Astrocyte of the cerebellum (primary cell): Measurements from ENCODE around the gene ARFGAP2.

ENCODE experiments used
- DNase-seq: peaks from one replicate; pipeline ENCODE4 v3.0.0-alpha.2; 2011; ENCODE audit warnings: low read depth
- H3K4me3 ChIP-seq: 2 replicates; pipeline ENCODE4 v1.5.1; 2011; ENCODE audit warnings: mild to moderate bottlenecking, low read depth, low read length, moderate library complexity
- CTCF ChIP-seq: IDR thresholded peaks from 2 replicates; pipeline ENCODE4 v1.5.1; 2012; ENCODE audit warnings: low read length, low read depth, moderate library complexity, mild to moderate bottlenecking; ENCODE audit errors: missing control alignments
- in situ Hi-C: cut with HindIII; loops from 2 replicates; pipeline ENCODE4 v1.10.0; 2017; ENCODE audit warnings: low sequenced_read_pairs

ARFGAP2 gene

GRCh38 chr11:47156951-47157350 lies 19.7 kb downstream of the ARFGAP2 start:
- no peak for TF ChIP-seq CTCF
- in situ Hi-C loops: no loop called here
- no peak for DNase-seq
- H3K4me3 ChIP-seq: no peak overlapping the region

GRCh38 chr11:47156333-47156732 lies 20.3 kb downstream of the ARFGAP2 start:
- in situ Hi-C loops: no loop called here
- no peak overlapping the region for H3K4me3 ChIP-seq
- no peak for DNase-seq
- TF ChIP-seq CTCF: no peak

GRCh38 chr11:47155879-47156278 lies 20.8 kb downstream of the ARFGAP2 start:
- in situ Hi-C loops: no loop called here
- DNase-seq: no peak
- TF ChIP-seq CTCF: no peak
- no peak overlapping the region for H3K4me3 ChIP-seq

- in situ Hi-C loops: no loop called here
- DNase-seq: no peak
- no peak for TF ChIP-seq CTCF
- H3K4me3 ChIP-seq: no peak overlapping the region
Measured at GRCh38 chr11:47154616-47155570, 21.8 kb downstream of the ARFGAP2 start.

- H3K4me3 ChIP-seq: no peak overlapping the region
- DNase-seq: peak; percentile 67
- peak; percentile 99 for TF ChIP-seq CTCF
- in situ Hi-C loops: no loop called here
Measured at GRCh38 chr11:47152953-47153950, 23.4 kb downstream of the ARFGAP2 start.

- no peak for DNase-seq
- no peak overlapping the region for H3K4me3 ChIP-seq
- no peak for TF ChIP-seq CTCF
- in situ Hi-C loops: no loop called here
Measured at GRCh38 chr11:47152126-47152952, 24.3 kb downstream of the ARFGAP2 start.
